Measurements from ENCODE around the gene GLMN.

DNA sequence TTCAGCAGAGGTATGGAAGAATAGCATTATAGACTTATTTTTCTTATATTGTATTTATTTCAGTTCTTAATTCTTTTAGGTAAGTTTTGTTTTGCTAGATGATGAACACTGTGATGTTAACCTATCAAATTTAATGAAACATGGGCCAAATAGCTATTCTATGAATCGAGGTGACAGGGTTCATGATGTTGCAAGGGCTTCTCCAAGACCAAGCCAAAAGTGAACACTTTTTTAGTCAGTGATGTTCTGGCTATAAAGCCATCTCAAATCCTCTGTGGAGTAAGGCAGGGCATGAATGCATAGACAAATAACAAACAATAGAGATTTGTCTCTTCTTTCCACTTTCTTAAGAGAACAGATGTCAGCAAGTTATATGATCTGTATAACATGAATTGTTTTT lies 54.4 kb downstream of the GLMN start:
- TF ChIP-seq CTCF (IDR thresholded peaks at IDR 0.05) (no peak), POLR2A (IDR thresholded peaks at IDR 0.05) (no peak)

All from right lobe of liver (tissue), 4 donors.